ENCODE results near the gene LDHD.

LDHD gene

DNA sequence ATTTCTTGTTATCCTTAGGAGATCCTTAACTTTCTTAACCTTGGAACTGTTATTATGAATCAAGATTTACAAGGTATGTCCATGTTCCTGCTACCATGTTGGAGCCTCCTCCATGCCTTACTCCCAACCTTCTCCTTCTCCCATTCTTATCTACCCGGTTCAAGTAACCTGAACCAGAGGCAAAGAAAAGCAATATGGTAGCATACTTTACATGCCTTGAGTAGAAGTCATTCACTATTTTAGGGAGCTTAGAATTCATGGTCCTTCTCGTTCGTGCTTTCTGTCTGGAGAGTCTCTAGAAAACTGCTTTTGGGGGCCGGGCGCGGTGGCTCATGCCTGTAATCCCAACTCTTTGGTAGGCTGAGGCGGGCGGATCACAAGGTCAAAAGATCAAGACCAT is 37.7 kb downstream of the LDHD start:
- no peak for DNase-seq

DNA sequence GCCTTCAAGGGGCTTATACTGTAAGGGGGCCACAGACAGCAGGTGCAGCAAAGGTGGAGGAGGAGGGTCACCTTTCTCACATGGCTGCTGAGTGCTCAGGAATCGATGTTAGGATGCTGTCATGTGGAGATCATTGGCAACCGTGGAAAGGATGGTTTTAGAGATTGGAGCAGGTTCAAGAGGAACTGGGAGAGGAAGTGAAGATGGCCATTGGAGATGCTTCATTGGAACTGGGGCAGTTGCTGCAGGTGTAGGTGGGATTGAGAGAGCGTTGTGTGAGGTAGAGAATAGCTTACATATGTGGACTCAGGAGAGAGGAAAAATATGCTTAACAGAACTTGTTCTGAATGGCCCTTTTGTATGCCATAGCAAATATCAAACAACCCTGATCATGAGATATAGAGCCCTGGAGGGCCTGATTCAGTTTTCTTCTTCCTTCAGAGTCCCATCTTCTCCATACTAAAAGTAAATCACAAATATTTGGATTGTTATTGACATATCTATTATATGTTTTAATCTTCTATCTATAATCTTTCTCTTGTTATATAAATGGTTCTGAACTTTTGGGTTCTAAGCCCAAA is 40.8 kb downstream of the LDHD start:
- DNase-seq, result no peak

DNA sequence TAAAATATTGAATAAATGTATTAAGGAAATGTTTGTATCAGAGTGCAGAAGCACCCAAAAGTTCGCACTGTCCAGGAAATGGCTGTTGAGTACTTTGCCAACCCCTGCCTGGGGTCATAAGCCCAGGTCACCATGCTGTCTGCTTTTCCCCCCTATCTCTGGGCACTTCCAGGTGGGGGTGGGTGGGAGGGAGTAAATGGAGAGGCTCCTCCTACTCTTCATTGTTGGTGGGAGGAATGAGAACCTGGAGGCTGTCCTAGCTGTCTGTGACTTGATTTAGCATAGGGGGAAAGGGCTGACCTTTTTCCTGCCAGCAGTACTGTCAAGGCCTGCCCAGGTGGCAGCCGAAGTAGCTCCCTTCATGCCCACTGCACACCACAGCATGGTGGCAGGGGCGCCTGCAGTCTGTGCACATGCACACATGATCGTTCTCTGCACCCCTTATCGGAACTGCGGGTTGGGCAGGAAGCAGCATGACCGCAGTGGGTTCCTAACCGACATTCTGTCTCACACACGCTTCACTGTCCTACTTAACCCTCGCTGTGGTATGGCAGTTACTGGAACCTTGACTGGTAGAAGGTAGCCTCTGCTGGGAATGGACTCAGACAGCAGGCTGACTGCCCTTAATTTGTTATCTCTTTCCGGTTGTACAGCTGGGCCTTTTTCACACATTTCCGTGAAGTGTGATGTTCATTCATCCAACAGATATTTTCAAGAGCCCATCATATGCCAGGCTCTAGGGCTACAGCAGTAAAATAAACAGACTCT is 41.5 kb downstream of the LDHD start:
- DNase-seq, result no peak

DNA sequence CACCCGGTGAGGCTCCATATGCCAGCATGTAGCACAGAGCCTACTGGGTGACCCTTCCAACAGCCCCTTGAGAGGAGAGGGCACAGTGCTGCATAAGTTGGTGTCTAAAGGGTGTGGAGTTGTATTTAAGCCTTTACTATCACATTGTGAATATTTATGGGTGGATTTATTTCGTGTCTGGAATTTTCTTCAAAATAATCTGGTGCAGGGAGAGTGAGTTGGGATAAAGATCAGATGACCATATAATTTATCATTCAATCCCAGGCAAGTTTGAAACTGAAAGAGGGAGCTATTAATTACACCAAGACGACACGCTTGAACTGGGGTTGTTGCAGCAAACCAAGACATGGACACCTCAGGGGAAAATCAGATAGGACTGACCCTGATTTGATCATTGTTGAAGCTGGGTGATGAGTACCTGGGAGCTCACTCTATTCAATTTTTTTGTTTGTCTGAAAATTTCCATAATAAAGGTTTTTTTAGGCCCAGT is 42.2 kb downstream of the LDHD start:
- DNase-seq, result no peak

DNA sequence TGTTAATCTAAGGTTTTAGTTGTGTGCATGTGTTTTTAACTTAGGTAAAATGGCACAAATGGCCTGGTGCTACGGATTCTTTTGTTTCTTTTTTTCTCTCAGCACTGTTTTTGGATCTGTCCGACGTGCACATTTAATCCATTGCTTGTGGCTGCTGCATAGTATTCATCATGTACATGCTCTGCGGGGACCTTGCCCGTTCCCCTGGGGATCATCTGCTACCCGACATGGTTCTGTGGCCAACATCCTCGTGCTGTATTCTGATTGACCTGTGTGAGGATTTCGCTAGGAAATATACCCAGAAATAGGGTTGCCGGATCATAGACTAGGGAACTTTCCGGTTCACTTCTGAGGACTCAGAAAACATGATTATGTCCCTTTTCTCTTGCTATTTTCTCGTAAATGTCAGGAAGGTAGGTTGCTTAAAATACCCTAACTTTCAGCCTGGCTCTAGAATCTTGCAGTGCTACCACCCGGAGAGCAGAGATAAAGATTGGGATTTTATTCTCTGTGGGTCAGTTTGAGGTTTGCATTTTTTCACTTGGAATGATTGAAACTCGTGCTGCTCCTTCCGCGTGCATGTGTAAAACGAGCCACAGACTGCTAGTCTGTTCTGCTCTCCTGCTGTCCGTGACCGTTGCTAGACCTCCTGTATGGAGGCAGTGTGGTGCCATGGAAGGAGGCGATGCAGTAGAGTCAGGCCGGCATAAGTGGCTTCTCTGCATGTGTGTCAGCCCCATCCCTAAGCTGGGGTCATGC is 42.9 kb downstream of the LDHD start:
- no peak for DNase-seq

DNA sequence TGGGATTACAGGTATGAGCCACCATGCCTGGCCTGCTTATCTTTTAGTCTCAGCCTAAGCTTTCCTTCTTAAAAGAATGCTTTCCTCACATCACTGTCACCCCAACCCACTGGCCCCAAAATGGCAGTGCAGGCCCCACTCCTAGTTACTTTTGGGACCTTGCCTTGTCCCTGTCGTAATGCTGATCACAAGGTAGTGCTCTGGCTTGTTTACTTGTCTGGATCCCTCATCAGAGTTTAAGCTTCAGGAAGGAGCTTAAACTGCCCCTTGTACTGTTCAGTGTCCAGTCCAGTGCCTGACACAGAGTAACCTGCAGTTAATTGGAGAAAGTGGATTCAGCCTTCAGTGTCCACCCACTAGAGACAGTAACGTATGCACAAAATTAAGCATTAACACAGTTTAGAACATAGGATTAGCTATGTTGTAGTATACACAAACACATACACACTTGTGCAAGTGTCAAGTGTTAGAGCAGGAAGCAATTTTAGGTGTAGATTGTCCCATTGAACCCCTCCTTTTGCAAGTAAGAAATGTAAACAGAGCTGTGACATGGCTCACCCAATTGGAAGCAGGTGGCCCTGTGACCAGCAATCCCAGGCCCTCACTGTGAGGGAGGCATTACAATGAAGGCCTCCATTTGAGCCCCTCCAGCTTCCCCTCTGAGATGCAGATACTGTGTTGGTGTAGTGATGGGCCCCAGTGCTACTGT is 44.2 kb downstream of the LDHD start:
- DNase-seq, result no peak

DNA sequence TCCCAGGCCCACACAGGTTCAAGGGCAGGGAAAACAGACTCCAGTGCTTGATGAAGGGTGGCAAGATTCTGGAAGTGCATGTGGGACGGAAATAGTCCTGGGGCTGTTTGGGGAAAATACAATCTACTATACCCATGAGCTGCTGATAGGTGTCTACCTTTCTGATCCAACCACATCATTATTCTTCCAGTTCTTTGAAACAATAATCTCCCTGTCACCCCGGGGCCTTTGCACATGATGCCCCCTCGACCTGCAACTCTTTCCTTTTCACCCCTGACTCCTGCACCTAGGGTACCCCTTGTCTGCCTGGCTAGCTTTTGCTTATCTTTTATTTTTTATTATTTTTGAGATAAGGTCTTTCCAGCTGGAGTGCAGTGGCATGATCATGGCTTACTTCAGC is 45.0 kb downstream of the LDHD start:
- no peak for DNase-seq

DNA sequence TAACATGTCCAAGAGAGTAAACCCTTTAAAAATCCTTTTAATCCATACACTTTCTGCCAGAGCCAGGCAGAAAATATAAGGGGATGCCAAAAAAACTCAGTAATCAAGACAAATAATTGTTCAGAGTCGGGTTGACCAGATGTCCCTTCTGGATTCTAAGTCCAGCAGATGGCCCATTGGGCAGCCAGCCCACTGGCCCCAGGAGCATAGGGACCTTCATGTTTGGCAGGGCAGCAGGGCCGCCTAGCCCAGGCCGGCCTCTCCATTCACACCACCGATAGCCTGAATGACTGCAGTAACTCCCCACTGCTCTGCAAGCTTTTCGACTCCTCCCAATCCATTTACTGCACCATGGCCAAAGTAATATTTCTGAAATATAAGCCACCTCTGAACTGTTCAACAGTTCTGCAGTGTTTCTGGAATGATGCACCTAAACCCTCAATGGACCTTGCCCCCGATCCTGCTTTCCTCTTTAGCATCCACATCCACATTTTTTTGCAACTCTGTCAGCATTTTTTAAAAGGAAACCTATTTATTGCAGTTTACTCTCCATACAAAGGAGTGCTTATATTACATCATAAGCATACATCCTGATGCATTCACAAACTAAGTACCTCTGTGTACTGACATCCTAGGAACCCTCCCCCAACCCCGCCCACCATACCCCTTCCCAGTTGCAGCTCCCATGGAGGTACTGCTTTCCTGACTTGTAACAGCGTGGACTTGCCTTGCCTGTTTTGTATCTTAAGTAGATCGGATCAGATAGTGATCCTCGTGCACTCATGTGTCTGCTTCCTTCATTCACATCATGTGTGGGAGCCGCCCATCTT is 46.4 kb downstream of the LDHD start:
- no peak for DNase-seq

DNA sequence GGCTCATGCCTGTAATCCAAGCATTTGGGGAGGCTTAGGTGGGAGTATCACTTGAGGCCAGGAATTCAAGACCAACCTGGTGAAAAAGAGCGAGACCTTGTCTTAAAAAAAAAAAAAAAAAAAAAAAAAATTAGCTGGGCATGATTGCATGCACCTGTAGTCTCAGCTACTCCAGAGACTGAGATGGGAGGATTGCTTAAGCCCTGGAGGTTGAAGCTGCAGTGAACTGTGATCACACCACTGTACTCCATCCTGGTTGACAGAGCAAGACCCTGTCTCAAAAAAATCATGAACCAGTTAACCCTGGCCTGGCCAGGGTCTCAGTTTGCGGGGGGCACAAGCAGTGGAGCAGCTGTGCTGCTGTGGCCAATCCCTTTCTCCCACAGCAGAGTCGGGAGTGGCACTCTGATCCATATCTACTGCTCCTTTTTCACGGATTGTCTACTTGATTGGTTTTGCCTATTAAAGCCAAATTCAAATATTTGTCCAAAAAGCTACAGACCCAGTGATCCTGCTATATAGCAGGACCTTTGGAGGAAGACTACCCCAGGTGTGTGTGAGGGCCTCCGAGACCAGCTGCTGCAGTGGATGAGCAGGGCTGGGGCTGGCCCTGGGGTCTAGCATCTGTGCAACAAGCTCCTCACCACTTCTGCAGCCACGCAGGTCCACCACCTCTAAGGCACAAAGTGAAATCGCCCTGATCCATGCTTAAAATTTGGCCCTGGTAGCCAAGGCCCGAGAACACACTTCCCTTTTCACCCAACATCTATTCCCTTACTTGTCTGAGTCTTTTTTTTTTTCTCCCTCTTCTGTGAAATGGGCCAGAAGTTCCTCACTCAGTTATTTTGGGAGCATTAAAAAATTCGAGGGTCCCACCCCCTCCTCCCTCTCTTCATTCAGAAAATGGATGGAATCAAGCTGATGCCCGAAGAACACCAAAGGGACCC is 48.2 kb downstream of the LDHD start:
- no peak for DNase-seq

DNA sequence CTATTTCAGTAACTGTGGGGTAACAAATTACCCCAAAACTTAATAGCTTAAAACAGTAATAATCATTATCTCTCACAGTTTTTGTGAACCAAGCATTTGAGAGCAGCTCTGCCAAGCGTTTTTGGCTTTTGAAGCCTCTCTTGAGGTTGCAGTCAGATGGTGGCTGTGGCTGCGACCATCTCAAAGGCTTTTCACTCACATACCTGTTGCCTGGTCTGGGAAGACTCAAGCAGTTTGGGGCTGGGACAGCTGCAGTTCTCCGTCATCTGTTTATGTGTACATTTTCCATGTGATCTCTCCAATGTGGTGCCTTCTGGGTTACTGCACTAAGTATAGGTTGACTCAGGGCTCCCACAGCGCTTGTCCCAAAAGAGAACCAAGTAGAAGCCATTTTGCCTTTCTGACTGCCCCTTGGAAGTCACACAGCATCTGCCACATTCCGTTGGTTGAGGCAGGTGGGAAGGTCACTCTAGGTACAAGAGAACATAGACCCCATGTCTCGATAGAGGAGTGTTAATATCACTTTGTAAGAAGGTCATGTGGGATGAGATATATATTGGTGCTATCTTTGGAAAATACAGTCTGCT is 49.6 kb downstream of the LDHD start:
- no peak for DNase-seq

DNA sequence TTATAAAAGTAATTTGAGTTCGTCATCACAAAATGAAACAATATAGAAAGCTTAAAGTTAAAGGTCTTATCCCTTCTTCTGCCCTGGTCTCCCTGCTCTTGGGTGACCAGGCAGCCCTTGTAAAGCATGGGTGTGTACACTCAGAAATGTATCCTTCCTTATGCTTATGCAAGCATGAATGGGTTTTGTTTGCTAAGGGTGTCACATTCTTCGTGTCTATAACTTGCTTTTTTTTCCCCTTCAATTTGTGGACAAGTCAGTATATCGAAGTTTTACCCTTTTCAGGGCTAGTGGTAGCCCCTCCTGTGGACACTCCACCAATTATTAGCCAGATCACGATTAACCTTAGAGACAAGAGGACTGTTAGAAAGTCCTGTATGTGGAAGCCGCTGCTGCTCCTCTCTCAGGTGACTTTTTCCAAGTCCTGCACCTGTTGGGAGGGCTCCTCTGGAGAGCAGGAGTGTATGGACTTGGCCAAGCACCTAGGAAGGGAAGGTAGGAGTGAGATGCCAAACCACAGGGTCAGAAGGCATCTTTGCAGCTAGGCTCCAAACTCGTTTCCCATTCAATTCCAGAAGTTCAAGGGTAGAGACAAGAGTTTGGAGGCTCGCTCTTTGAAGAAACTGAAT is 50.9 kb downstream of the LDHD start:
- no peak for DNase-seq

DNA sequence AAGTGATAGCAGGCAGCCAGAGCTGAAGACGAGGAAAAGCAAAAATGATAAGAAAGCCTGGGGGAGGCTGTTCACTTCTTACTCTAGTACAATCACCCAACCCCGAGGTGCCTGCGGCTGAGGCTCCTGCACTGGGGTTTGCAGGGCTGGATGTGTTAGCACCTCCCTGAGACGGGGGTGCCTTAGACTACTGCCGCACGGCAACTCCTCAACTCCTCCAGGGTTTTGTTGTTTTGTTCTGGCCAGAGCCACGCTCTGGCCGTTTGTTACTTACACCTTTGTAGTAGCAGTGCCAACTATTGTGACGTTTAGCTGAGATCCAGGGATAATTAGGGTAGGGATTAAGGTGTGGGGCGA is 51.5 kb downstream of the LDHD start:
- no peak for DNase-seq

DNA sequence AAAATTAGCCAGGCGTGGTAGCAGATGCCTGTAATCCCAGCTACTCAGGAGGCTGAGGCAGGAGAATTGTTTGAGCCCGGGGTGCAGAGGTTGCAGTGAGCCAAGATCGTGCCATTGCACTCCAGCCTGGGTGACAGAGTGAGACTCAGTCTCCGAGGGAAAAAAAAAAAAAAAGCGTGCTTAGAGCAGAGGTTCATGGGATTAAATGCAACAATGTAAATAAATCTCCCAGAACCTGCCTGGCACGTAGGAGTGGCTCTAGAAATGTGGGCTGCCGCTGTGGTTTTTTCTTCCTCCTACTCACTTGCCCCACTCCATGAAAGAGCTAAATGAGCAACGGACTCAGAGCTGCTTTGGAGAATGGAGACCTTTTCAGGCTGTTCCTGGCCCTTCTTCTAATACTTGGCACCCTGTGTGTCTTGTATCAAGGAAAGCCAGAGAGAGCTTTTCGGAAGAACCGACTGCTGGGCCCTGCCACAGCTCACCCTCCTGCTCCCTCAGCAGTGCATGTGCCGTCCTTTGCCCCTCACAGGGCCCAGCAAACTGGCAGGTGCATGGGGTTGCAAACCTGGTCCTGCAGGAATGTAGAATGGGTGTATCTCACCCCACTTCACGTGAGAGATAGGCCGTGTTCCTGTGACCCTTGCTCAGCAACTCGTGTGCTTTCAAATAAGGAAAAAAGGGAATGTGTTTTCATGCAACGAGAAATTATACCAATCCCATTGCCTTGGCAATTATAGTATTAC is 52.0 kb downstream of the LDHD start:
- peak; percentile 32 for DNase-seq

DNA sequence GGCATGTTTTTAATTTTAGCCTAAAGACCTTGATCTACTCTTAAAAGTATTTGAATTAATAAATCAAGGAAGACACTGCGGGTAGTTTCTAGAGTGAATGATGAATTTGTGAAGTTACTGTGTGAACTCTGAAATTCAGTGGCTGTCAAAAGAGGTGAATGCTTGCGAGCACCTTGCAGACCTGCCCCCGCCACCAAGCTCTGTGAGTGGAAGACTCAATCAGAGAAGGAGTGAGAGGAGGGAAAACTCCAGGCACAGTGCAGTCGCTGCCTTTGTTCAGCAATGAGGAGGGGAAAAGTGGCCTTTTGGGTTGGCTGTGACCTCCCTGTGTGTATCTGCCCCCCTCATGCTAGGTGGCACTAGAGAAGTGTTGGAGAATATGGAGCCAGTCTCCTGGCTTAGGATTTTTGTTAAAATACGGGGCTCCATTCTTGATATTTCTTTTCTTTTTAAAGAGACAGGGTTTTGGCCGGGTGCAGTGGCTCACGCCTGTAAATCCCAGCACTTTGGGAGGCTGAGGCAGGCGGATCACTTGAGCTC is 53.0 kb downstream of the LDHD start:
- DNase-seq, result no peak

DNA sequence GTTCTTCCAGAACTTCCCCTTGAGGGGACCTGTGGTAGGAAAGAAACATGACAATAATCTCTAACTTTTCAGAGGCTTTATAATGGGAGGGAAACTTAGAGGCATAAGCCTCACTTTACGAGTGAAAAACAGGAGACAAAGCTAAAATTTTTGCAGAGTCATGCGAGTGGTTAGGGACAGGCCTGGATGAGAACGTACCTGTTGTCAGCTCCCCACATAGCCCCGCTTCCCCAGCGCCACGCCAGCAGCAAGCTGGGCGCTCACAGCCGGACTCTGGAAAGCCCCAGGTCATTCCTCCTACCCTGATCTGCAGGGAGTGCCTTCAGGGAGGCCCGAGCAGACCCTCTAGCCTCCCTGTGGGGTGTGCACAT is 53.6 kb downstream of the LDHD start:
- no peak for DNase-seq

DNA sequence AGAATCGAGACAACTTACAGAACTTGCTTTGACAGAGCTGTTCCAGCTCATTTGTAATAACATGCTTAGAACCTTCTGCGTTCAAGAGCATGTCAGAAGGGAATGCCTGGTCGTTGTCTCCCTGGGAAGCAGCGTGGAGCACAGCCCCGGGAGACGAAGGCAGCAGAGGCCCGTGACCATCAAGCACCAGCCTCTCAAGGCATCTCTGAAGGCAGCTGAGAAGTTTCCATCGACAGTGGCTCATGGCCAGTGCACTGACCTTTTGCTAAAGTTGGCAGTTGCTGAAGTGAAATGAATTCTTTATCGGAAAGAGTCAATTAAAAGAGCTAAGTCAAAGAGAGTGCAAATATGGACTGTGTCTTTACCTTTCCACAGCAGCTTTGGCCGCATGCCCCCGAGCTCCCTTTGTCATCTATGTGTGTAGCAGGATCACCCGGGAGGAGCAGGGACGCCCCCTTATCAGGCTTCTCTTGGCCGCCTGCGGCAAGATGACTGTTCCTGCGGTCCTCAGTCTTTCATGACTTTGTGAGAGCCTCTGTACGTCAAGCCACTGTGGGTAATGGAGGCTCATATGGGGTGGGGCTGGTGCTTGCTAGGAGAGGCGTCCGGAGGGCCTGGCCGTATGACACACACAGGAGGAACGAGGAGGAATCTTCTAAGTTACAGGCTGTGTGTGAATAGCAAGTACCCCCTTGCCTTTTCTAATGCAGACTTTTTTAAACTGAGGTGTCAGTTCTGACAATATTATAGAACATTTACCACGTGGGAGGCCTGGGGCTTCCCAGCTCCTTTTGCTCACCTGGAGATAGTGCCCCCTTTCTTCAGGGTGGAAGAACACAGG is 54.2 kb downstream of the LDHD start:
- no peak for DNase-seq
